KMS-11 (cell line): ENCODE results near the gene RBM34.

Experiments
- H2AFZ ChIP-seq: fragments of 200-600 bp; sonication (generic); 2 replicates; pipeline ENCODE4 v1.6.1; 2016; ENCODE audit warnings: antibody characterized with exemption, mixed run types, low read depth
- H3K27ac ChIP-seq: fragments of 200-600 bp; sonication (generic); 2 replicates; pipeline ENCODE4 v1.6.1; 2016; ENCODE audit warnings: mild to moderate bottlenecking, mixed run types
- H3K27me3 ChIP-seq: fragments of 200-600 bp; sonication (generic); 2 replicates; pipeline ENCODE4 v1.6.1; 2017; ENCODE audit warnings: mild to moderate bottlenecking, low read depth, mixed run types, moderate library complexity; ENCODE audit not compliant: insufficient read depth
- H3K36me3 ChIP-seq: fragments of 200-600 bp; sonication (generic); 2 replicates; pipeline ENCODE4 v1.6.1; 2017; ENCODE audit warnings: mild to moderate bottlenecking, mixed run types; ENCODE audit not compliant: insufficient read depth
- H3K4me1 ChIP-seq: fragments of 200-600 bp; sonication (generic); 2 replicates; pipeline ENCODE4 v1.6.1; 2016; ENCODE audit warnings: mild to moderate bottlenecking, low read depth, mixed run types; ENCODE audit not compliant: poor library complexity, severe bottlenecking
- H3K4me2 ChIP-seq: fragments of 200-600 bp; sonication (generic); 2 replicates; pipeline ENCODE4 v1.7.0; 2016; ENCODE audit warnings: mild to moderate bottlenecking, mixed run types
- H3K4me3 ChIP-seq: fragments of 200-600 bp; sonication (generic); IDR thresholded peaks from 2 replicates; pipeline ENCODE4 v1.6.1; 2017; ENCODE audit warnings: low read depth, low read length, mixed read lengths; ENCODE audit not compliant: insufficient read depth
- H3K79me2 ChIP-seq: fragments of 200-600 bp; sonication (generic); 2 replicates; pipeline ENCODE4 v1.6.1; 2016; ENCODE audit warnings: low read depth, mixed run types; ENCODE audit not compliant: insufficient read depth
- H3K9ac ChIP-seq: fragments of 200-600 bp; sonication (generic); 2 replicates; pipeline ENCODE4 v1.6.1; 2016; ENCODE audit warnings: mild to moderate bottlenecking, mixed run types
- H4K20me1 ChIP-seq: fragments of 200-600 bp; sonication (generic); 2 replicates; pipeline ENCODE4 v1.6.1; 2016; ENCODE audit warnings: mild to moderate bottlenecking, mixed run types; ENCODE audit not compliant: insufficient read depth
- TF ChIP-seq, protein P1 (sequence below): fragments of 200-600 bp; sonication (generic); conservative IDR thresholded peaks from 2 replicates; pipeline ENCODE4 v1.6.1; 2017; ENCODE audit warnings: low read depth, mild to moderate bottlenecking, antibody characterized with exemption, low read length, moderate library complexity, mixed read lengths

Gene RBM34

GRCh38 chr1:235113183-235113917 is 47.7 kb downstream of the RBM34 start:
- Histone ChIP-seq H3K4me3 (no peak overlapping the region), H4K20me1 (no peaks in the 10 kb centered on the region), H3K4me1 (peaks cover 5% of the 10 kb centered on the region), H3K9ac (no peak overlapping the region), H3K27ac (no peak overlapping the region), H3K79me2 (peaks cover 45% of the 10 kb centered on the region; the same call in 1 of the 2 replicates), H3K4me2 (no peak overlapping the region), H3K27me3 (no peaks in the 10 kb centered on the region), H2AFZ (no peak overlapping the region), H3K36me3 (peaks cover 31% of the 10 kb centered on the region; the same call in 1 of the 2 replicates)
- TF ChIP-seq, protein P1, sequence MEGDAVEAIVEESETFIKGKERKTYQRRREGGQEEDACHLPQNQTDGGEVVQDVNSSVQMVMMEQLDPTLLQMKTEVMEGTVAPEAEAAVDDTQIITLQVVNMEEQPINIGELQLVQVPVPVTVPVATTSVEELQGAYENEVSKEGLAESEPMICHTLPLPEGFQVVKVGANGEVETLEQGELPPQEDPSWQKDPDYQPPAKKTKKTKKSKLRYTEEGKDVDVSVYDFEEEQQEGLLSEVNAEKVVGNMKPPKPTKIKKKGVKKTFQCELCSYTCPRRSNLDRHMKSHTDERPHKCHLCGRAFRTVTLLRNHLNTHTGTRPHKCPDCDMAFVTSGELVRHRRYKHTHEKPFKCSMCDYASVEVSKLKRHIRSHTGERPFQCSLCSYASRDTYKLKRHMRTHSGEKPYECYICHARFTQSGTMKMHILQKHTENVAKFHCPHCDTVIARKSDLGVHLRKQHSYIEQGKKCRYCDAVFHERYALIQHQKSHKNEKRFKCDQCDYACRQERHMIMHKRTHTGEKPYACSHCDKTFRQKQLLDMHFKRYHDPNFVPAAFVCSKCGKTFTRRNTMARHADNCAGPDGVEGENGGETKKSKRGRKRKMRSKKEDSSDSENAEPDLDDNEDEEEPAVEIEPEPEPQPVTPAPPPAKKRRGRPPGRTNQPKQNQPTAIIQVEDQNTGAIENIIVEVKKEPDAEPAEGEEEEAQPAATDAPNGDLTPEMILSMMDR: no peak

- H3K9ac ChIP-seq: no peak overlapping the region
- peaks cover 39% of the 10 kb centered on the region; the same call in 1 of the 2 replicates for H3K79me2 ChIP-seq
- no peak overlapping the region for H3K4me3 ChIP-seq
- TF ChIP-seq, protein P1: no peak
- H4K20me1 ChIP-seq: no peaks in the 10 kb centered on the region
- H3K4me2 ChIP-seq: no peak overlapping the region
- no peak overlapping the region for H2AFZ ChIP-seq
- no peaks in the 10 kb centered on the region for H3K27me3 ChIP-seq
- H3K4me1 ChIP-seq: peaks cover 5% of the 10 kb centered on the region
- H3K36me3 ChIP-seq: peaks cover 31% of the 10 kb centered on the region; the same call in 1 of the 2 replicates
- no peak overlapping the region for H3K27ac ChIP-seq
Observed at GRCh38 chr1:235112297-235113182, 48.5 kb downstream of the RBM34 start.

GRCh38 chr1:235111107-235111506 is 49.9 kb downstream of the RBM34 start:
- Histone ChIP-seq H4K20me1 (no peaks in the 10 kb centered on the region), H3K36me3 (peaks cover 31% of the 10 kb centered on the region; the same call in 1 of the 2 replicates), H2AFZ (no peak overlapping the region), H3K27me3 (no peaks in the 10 kb centered on the region), H3K27ac (no peak overlapping the region), H3K9ac (no peak overlapping the region), H3K4me2 (no peak overlapping the region), H3K4me3 (no peak overlapping the region), H3K79me2 (peaks cover 30% of the 10 kb centered on the region; the same call in 1 of the 2 replicates), H3K4me1 (peaks cover 18% of the 10 kb centered on the region)
- TF ChIP-seq, protein P1: no peak

- Histone ChIP-seq H3K27ac (no peak overlapping the region), H3K4me1 (peaks cover 37% of the 10 kb centered on the region), H2AFZ (no peak overlapping the region), H3K27me3 (no peaks in the 10 kb centered on the region), H3K79me2 (peaks cover 10% of the 10 kb centered on the region; the same call in 1 of the 2 replicates), H3K36me3 (peaks cover 23% of the 10 kb centered on the region; the same call in 1 of the 2 replicates), H3K4me3 (no peak overlapping the region), H3K9ac (no peak overlapping the region), H3K4me2 (no peak overlapping the region), H4K20me1 (no peaks in the 10 kb centered on the region)
- TF ChIP-seq, protein P1: no peak
Observed at GRCh38 chr1:235108876-235109275, 52.2 kb downstream of the RBM34 start.
